GM19043 (cell line): ENCODE data around the gene UBASH3B.
A peak's percentile ranks its signal among the peaks of the same experiment; 100 is the strongest.
"Not testable (repeated sequence)": the region's sequence is repeated elsewhere in the genome, so short reads cannot be mapped to it uniquely, and the experiment has no call there.

Source experiments
- ATAC-seq: cut with Tn5 transposase; IDR thresholded peaks from one replicate; pipeline ENCODE4 v1.9.1; 2021; ENCODE audit warnings: low read depth; ENCODE audit not compliant: unreplicated experiment

UBASH3B gene

DNA sequence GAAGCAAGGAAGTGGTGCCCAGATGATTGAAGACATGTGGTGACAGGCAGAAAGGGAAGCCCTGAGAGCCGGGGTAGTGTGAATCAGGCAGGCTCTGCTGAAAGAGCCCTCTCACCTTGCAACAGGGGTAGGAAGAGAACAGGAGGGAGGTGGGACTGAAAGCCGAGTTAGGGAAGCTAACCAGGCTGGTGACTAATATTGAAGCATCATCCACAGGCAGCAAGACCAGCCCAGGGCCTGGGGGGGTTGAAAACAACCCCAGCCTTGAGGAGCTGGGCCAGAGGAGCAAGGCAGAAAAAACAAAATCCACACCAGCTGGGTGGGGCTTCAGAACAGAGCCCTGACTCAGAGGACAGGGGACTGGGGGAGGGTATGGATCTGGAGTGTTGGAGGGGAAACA, 147.8 kb downstream of the UBASH3B start:
- ATAC-seq: no peak

DNA sequence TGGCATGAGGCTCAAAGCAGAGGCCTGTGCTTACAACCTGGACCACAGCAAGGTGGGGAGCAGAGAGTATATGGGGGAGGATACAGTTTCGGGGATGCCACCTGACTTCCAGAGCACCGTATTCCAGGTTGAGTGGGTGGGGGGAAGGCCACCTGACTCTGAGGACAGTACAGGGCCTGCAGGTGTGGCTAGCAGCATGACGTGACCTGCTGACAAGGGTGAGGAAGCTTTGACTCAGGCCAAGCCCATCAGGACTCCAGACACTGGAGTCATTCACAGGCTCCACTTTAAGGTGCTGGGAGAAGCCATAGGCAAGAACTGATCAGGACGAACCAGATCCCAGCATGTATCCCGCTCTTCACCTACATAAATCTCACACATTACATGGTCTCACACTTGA, 148.2 kb downstream of the UBASH3B start:
- no peak for ATAC-seq

DNA sequence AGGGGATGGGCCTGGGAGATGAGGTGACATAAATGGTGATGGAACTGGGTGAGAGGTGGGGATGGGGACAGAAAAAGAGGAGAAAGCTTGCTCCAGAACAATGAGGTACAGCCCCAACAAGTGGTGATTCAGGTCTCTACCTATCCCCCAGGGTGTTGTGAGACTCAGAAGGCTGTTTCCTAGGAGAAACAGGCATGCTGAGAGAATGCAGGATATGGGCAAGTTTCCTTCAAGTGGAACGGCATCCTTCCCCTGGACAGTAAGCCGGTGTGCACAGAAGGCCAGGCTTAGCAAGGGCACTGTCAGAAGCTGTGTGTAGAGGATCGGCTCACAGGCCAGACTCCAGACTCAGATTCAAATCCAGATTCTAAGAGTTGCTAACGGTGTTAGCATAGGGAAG, 148.6 kb downstream of the UBASH3B start:
- no peak for ATAC-seq

DNA sequence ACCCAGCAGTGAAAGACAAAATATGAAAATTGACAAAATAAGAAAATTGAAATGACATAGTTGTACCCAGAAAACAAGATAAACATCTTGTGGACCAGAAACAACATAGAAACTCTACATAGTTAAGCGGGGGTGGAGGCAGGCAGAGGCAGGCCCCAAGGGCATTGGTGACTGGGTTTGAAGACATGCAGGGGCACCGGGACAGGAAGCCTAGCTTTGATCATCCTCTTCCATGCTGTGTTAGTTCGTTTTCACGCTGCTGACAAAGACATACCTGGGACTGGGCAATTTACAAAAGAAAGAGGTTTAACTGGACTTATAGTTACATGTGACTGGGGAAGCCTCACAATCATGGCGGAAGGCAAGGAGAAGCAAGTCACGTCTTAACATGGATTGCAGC, 149.3 kb downstream of the UBASH3B start:
- no peak for ATAC-seq

DNA sequence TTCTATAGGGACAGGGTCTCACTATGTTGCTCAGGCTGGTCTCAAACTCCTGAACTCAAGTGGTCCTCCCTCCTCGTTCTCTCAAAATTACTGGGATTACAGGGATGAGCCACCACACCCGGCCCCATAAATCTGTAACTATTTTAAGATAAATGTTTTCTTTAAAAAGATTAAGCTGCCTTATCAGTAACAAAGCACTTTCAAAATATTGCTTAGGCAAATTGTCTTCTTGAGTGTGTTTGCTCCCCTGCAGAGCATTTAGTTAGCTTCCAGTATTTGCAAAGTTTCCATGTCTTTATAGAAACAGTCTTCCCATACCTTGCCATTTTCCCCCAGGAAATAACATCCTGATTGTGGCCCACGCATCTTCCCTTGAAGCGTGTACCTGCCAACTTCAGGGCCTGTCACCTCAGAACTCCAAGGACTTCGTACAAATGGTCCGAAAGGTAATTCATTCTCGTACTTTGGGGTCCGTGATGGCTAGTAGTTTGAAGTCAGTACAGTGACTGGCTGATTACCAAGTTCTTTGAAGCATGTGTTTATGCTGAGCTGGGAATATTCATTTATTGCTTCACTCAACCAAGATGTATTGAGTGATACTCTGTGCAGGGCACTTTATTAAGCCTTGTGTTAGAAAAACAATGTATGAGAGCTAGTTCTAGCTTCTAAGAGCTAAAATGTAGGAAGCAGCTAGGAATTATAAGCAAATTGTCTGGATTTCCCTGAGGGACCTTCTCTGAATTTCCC, 152.4 kb downstream of the UBASH3B start:
- ATAC-seq: no peak

DNA sequence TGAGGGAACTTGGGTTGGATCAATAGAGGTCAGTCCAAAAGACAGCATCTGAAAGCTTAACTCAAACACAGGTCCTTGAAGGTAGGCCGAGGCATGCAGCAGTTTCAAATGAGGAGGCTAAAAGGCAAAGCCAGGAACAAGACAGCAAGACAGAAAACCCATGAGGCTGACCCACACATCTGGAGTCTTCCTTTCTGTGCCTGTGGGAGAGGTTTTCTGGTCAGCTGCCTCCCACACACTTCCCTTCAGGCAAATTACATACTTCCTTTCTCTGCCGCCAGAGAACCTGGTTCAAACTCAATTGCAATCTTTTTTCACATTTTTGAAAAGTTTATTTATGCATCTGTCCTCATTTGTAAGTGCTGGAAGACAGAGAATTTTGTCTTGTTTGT, 153.0 kb downstream of the UBASH3B start:
- peak; percentile 83 for ATAC-seq

DNA sequence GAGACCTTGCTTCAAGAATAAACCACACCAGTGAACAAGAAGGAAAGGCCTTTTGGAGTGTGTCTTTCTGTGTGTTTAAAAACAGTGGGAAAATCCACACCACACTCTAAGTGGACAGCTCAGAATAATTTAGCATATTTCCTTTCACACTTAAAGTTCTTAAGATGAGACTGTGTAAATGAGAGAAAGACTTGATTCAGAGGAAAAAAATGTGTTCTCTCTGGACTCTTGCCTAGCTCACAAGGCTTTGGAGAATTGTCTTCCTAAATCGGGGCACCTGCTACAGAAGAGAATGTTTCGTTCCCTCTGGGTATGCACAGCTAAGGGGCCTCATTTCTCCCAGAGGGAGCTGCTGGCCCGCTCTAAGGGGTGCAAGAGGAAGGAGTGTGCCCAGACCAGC, 154.3 kb downstream of the UBASH3B start:
- ATAC-seq: no peak

DNA sequence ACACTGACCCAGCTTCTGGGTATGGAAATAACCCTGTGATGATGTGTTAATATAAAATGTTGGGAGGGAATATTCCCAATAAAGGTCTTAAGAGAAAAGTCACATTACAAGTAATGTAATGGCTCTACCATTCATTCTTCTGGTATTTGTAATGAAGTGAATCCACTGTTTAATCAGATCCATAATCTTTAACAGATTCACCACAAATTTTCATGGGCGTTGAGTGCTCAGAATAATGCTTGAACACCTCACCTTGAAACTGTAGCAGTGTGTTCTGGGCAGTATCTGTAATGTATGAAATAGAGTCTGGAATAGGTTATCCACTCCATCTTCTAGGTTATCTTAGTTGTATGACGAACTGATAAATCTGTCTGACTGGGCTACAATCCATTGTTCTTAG, 156.2 kb downstream of the UBASH3B start:
- ATAC-seq: no peak

DNA sequence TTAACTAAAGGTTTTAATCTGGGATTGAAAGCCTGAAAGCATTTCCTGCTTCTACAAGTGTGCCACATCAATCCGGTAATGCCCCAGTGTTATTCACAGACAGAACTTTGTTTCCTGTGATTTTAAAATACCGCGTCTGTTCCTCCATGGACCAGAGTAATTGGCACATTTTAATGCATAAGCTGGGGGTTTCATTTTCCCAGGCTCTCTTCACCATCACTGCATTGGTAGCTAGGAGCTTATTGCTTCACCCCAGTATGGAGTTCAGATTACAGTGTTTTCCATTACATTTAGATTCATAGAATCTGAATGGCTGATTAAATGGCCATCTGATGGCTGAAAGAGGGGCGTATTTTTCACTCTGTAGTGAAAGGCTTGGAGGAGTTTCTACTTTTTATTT, 157.1 kb downstream of the UBASH3B start:
- ATAC-seq: no peak

DNA sequence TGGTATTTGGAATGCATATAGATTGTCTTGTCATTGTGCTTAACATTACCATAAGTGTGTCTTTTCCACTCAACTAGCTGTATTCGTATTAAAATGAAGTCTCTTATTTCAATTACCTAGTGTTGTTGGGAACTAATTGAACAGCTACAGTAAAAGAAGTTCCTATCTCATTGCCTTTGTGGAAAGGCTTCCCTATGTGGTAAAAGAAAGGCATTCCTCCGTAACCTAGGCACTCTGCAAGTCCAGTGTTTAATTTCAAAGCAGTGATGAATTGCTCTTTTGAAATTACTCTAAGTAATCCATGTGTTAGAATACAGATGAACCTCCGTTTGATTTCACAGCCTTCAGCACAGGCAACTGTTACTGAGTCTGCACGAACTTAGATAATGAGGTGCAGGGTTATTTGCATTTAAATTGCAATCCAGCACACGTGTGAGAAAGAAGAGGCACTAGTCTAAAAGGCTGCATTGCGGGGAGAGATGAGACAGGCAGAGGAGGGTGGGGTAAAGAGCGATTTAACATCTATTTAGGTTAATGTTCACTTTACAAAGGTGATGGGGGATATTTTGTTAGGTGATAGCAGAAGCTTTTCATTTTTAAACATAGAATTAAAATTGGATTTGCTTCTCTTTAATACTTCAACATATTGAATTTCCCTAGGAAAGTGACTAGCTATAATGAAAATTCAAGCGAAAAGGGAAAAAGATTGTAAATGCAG, 157.8 kb downstream of the UBASH3B start:
- no peak for ATAC-seq

DNA sequence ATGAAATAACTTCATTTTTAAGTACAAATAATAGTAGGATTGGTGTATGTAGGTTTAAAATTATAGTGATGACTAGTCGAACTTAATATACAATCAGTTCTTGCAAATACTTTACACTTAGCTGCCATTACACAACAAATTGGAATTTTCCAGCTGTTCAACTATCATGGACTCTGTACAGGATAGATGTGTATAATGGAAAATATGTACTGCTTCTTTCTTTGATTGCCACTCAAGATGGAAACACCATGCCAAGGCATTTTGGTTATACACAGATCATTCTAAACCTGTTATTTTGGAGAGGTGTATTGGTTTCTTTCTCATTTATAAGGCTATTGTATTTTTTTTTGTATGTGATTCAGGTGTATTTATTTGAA, 158.4 kb downstream of the UBASH3B start:
- no peak for ATAC-seq

DNA sequence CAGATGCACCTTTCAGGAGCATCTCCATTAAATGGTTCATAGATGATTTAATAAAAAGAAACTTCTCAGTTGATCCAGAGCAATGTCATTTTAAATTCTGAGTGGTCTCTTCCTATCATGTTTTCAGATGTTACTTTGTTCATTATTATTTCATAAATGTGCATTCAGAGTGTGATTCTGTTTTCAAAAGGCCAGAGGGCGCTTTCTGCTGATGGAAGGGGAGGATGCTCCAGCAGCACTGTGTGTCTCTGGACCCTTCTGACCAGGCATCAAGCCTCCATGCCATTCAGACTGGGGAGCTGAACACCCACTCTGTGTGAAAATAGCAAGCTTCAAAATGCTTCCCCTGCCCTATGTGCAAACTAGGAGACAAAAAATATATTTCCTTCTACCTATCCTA, 158.9 kb downstream of the UBASH3B start:
- no peak for ATAC-seq

DNA sequence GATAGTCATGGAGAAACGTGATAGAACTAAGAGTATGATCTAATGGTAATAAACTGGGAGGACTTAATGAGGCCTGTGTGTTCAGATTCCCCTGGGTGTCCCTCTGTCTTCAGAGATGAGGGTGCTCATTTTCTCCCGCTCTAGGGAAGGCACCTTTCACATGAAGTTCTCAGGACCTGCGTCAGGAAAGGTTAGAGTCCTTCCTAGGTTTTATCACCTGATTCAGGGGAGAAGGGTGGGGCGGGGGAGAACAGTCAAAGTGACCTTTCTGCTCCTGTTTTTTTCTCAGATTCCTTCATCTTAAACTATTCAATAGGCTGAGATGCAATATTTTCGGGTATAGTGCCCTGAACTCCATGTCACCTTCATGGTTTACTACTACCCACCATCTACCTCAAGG, 160.4 kb downstream of the UBASH3B start:
- no peak for ATAC-seq

DNA sequence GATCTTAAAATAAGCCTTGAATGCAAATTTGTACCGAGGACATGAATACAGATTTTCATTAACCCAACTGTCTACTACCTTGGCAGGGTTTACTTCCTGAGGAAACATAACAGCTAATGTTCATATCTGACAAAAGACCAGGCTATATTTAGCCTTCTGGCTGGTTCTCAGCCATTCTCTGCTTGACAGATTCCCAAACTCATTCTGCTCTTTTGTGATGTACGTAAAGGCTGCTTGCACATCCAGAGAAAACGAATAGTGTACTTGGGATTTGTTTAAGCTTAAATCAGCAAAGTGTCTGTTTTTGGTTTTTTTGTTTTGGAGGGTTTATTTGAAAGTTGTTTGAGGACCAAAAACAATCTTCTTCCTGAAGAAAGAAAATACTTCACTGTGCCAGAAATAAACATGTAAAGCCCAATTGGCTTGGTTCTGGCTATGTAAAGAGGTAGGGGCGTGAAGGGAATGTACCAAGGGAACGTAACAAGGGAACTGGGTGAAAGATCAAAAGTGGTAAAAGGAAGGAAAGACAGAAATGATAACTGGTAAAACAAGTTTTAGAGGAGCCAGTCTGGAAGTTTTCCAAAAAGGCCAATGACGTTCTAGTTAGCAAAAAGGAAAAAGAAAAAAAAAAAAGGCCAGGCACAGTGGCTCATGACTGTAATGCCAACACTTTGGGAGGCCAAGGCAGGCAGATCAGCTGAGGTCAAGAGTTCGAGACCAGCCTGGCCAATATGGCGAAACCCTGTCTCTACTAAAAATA, 161.4 kb downstream of the UBASH3B start:
- ATAC-seq: no peak

DNA sequence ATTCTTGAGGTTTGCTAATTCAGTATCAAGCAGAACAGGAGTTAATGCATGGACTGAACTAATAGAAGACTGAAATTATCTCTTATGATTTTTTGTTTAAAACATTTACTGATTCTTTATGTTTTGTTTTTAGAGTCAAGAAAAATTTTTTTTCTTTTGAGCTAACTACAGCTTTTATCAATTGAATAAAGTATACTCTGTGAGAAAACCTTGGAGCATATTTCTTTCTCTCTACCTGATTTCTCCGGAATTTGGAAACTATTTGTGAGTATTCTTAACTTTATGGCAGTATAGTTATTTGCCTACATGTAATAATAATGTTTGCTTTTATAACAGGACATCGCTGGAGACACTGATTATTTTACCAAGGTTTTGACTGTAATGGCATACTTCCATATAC, 164.6 kb downstream of the UBASH3B start:
- ATAC-seq: no peak

DNA sequence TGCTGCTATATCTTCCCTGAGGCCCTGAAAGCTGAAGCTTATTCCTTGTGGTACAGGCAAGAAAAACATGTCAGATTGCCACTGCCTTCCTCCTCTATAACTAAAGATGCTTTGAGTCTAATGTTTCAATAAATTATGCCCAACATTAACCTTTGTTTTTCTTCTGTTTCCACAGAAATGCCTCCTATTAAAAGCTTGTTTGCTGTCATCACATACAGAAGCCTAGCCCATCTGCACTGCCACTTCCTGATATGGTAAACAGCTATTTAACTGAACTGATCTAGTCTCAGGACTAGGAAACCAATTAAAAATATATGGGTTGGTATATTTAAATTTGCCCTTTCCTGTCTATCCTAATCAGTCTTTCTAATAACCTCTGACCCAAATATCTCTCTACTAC, 165.6 kb downstream of the UBASH3B start:
- no peak for ATAC-seq

DNA sequence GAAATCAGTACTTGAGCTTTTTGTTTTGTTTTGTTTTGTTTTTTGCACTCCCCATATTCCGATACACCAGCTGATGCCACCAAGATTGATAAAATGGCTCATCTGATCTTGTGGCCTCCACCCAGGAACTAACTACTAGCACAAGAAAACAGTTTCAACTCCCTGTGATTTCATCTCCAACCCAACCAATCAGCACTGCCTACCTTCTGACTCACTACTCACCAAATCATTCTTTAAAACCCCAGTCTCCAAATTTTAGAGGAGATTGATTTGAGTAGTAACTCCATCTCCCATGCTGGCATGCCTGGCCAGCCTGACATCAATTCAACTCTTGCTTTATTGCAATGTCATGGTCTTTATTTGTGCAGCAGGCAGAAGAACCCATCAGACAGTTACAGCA, 166.7 kb downstream of the UBASH3B start:
- no peak for ATAC-seq

DNA sequence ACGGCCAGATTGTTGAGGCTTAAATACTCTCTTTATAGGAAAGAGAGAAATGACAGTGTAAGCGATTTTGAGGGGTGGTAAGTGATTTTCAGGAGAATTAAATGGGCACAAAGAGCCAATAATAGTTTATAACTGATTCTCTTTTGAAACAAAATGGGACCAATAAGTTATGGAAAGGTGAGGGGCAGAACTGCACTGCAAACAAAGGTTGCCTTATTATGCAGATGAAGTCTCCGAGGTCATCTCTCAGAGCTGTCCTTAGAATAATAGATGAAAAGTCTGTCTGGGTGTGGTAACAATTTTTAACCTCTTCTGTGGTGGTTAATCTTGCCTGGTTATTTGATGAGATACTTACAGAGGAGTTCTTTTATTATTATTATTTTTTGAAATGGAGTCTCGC, 168.0 kb downstream of the UBASH3B start:
- ATAC-seq: no peak

DNA sequence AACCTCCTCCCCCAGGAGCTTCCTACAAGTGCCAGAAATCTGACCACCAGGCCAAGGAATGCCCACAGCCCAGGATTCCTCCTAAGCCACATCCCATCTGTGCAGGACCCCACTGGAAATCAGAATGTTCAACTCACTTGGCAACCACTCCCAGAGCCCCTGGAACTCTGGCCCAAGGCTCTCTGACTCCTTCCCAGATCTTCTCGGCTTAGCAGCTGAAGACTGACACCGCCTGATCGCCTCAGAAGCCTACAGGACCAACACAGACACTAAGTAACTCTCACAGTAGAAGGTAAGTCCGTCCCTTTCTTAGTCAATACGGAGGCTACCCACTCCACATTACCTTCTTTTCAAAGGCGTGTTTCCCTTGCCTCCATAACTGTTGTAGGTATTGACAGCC, 173.8 kb downstream of the UBASH3B start:
- ATAC-seq: not testable (repeated sequence)

DNA sequence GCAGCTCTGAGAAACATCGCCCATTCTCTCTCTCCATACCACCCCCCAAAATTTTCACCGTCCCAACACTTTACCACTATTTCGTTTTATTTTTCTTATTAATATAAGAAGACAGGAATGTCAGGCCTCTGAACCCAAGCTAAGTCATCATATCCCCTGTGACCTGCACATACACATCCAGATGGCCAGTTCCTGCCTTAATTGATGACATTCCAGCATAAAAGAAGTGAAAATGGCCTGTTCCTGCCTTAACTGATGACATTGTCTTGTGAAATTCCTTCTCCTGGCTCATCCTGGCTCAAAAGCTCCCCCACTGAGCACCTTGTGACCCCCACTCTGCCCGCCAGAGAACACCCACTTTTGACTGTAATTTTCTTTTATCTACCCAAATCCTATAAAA, 176.8 kb downstream of the UBASH3B start:
- ATAC-seq: not testable (repeated sequence)

DNA sequence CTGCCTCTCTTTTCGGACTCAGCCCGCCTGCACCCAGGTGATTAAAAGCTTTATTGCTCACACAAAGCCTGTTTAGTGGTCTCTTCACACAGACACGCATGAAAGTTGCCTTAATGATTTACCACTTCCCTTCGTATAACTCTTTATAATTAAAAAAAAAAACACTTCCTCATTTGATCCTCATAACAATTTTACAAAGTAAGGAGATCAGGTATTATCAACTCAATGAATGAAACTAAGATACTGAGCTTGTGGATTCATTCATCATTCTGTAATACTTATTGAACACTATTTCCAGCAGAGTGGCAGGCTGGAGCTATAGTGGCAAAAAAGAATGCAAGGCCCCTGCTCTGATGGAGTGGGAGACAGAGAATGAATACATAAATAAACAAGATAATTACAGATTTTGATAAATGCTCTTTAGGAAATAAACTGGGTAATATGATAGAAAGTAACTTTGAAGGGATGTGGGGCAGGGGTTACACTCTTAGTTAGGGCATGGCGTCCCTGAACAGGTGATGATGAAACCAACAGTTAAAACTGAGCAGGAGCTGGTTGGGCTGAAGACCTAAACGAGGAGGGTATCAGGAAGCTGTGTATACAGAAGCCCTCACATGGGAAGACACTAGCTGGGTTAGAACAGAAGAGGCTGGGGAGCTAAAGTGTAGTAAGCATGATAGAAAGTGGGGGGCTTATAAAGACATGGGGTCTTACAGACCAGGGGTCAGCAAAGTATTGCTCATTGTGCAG, 177.4 kb downstream of the UBASH3B start:
- ATAC-seq: no peak
